H9 (cell line): ENCODE results near the gene AAMP. TPM values are rescaled to one million over a fixed set of nuclear protein-coding genes. Genes with fewer than 3 reads are reported as not detected.
A peak's percentile ranks its signal among the peaks of the same experiment; 100 is the strongest.

Experiments
- DNase-seq: peaks from one replicate; pipeline ENCODE4 v3.0.0-alpha.2; 2017
- H2AFZ ChIP-seq: one replicate; pipeline ENCODE4 v1.6.1; 2013; ENCODE audit warnings: mild to moderate bottlenecking, low read length, control low read depth, moderate library complexity
- H2AK5ac ChIP-seq: 2 replicates; pipeline ENCODE4 v1.6.1; 2013; ENCODE audit warnings: low read length, control low read depth, mixed read lengths; ENCODE audit not compliant: insufficient read length
- H2BK120ac ChIP-seq: one replicate; pipeline ENCODE4 v1.6.1; 2013; ENCODE audit warnings: low read depth, mild to moderate bottlenecking, low read length, control low read depth, inconsistent platforms; ENCODE audit not compliant: poor library complexity, severe bottlenecking
- H2BK12ac ChIP-seq: 2 replicates; pipeline ENCODE4 v1.6.1; 2013; ENCODE audit warnings: low read length, control low read depth, mixed read lengths, low read depth; ENCODE audit not compliant: insufficient read length
- H2BK15ac ChIP-seq: 2 replicates; pipeline ENCODE4 v1.6.1; 2013; ENCODE audit warnings: low read depth, low read length, control low read depth
- H2BK20ac ChIP-seq: one replicate; pipeline ENCODE4 v1.6.1; 2013; ENCODE audit warnings: low read depth, mild to moderate bottlenecking, low read length, control low read depth, inconsistent platforms; ENCODE audit not compliant: poor library complexity, severe bottlenecking
- H2BK5ac ChIP-seq: 2 replicates; pipeline ENCODE4 v1.6.1; 2013; ENCODE audit warnings: low read length, control low read depth, mixed read lengths; ENCODE audit not compliant: insufficient read length
- H3K14ac ChIP-seq: 2 replicates; pipeline ENCODE4 v1.6.1; 2013; ENCODE audit warnings: low read length, control low read depth; ENCODE audit not compliant: insufficient read depth
- H3K18ac ChIP-seq: 2 replicates; pipeline ENCODE4 v1.6.1; 2013; ENCODE audit warnings: low read depth, mild to moderate bottlenecking, mixed read lengths, low read length, control low read depth; ENCODE audit not compliant: insufficient read length
- H3K23ac ChIP-seq: 2 replicates; pipeline ENCODE4 v1.6.1; 2013; ENCODE audit warnings: low read length, control low read depth, mixed read lengths, low read depth; ENCODE audit not compliant: insufficient read length
- H3K23me2 ChIP-seq: 2 replicates; pipeline ENCODE4 v1.6.1; 2013; ENCODE audit warnings: low read depth, mild to moderate bottlenecking, mixed read lengths, low read length, control low read depth; ENCODE audit not compliant: insufficient read length, poor library complexity, severe bottlenecking
- H3K27ac ChIP-seq: 2 replicates; pipeline ENCODE4 v1.5.1; 2013; ENCODE audit warnings: low read length, control low read depth, mixed read lengths, low read depth; ENCODE audit not compliant: insufficient read length
- H3K27me3 ChIP-seq: 2 replicates; pipeline ENCODE4 v1.6.1; 2013; ENCODE audit warnings: low read length, control low read depth, inconsistent platforms; ENCODE audit not compliant: insufficient read depth
- H3K4ac ChIP-seq: 2 replicates; pipeline ENCODE4 v1.6.1; 2013; ENCODE audit warnings: low read depth, mild to moderate bottlenecking, control low read depth, inconsistent platforms, low read length, moderate library complexity
- H3K4me1 ChIP-seq: 2 replicates; pipeline ENCODE4 v1.6.1; 2013; ENCODE audit warnings: low read length, control low read depth, inconsistent platforms; ENCODE audit not compliant: insufficient read depth
- H3K4me2 ChIP-seq: 2 replicates; pipeline ENCODE4 v1.6.1; 2013; ENCODE audit warnings: low read length, control low read depth, mixed read lengths; ENCODE audit not compliant: insufficient read length, insufficient read depth
- H3K56ac ChIP-seq: 2 replicates; pipeline ENCODE4 v1.6.1; 2013; ENCODE audit warnings: low read depth, mild to moderate bottlenecking, mixed read lengths, low read length, control low read depth; ENCODE audit not compliant: insufficient read length
- H3K79me1 ChIP-seq: 2 replicates; pipeline ENCODE4 v1.6.1; 2013; ENCODE audit warnings: low read depth, mild to moderate bottlenecking, moderate library complexity, low read length, control low read depth, inconsistent platforms; ENCODE audit not compliant: insufficient read depth, poor library complexity, severe bottlenecking
- H3K79me2 ChIP-seq: 2 replicates; pipeline ENCODE4 v1.6.1; 2013; ENCODE audit warnings: low read length, control low read depth, inconsistent platforms; ENCODE audit not compliant: insufficient read depth
- H3K9ac ChIP-seq: 2 replicates; pipeline ENCODE4 v1.6.1; 2013; ENCODE audit warnings: low read length, control low read depth, mixed read lengths; ENCODE audit not compliant: insufficient read length; ENCODE audit errors: extremely low read depth
- H3K9me3 ChIP-seq: one replicate; pipeline ENCODE4 v1.6.1; 2013; ENCODE audit warnings: low read depth, low read length, inconsistent platforms; ENCODE audit not compliant: control insufficient read depth
- H3T11ph ChIP-seq: one replicate; pipeline ENCODE4 v1.6.1; 2013; ENCODE audit warnings: mild to moderate bottlenecking, low read length, control low read depth, inconsistent platforms
- H4K20me1 ChIP-seq: one replicate; pipeline ENCODE4 v1.6.1; 2013; ENCODE audit not compliant: control insufficient read depth, insufficient read length, insufficient read depth
- H4K5ac ChIP-seq: 2 replicates; pipeline ENCODE4 v1.6.1; 2013; ENCODE audit warnings: low read depth, mild to moderate bottlenecking, mixed read lengths, low read length, control low read depth; ENCODE audit not compliant: insufficient read length
- H4K8ac ChIP-seq: replicated peaks from 2 replicates; pipeline ENCODE4 v1.6.1; 2013; ENCODE audit warnings: low read length, control low read depth, mixed read lengths, low read depth; ENCODE audit not compliant: insufficient read length
- H4K91ac ChIP-seq: 2 replicates; pipeline ENCODE4 v1.6.1; 2013; ENCODE audit warnings: low read depth, mild to moderate bottlenecking, moderate library complexity, mixed read lengths, low read length, control low read depth; ENCODE audit not compliant: insufficient read length
- H3K27ac Mint-ChIP-seq, 3 experiments: 2 replicates in 2 of 3; 3 replicates in 1 of 3; pipeline ENCODE4 v1.8.0; 2020 to 2021; ENCODE audit warnings: mixed read lengths in 3 of 3, mild to moderate bottlenecking in 1 of 3, moderate library complexity in 1 of 3
- H3K27me3 Mint-ChIP-seq: 2 replicates; pipeline ENCODE4 v1.8.0; 2021; ENCODE audit warnings: low read depth, mild to moderate bottlenecking, moderate library complexity, mixed read lengths
- H3K36me3 Mint-ChIP-seq, 3 experiments: 2 replicates in 2 of 3; 3 replicates in 1 of 3; pipeline ENCODE4 v1.8.0; 2020 to 2021; ENCODE audit warnings: low read depth in 3 of 3, mixed read lengths in 3 of 3; ENCODE audit not compliant: insufficient read depth in 1 of 3
- H3K4me1 Mint-ChIP-seq, 2 experiments: 2 replicates each; pipeline ENCODE4 v1.8.0; 2020; ENCODE audit warnings: mixed read lengths in 2 of 2
- H3K4me3 Mint-ChIP-seq, 2 experiments: 2 replicates in 1 of 2; 3 replicates in 1 of 2; pipeline ENCODE4 v1.8.0; 2020 to 2021; ENCODE audit warnings: mild to moderate bottlenecking in 2 of 2, mixed read lengths in 2 of 2, moderate library complexity in 1 of 2
- H3K9me3 Mint-ChIP-seq, 2 experiments: 2 replicates in 1 of 2; 3 replicates in 1 of 2; pipeline ENCODE4 v1.8.0; 2020; ENCODE audit warnings: mild to moderate bottlenecking in 2 of 2, mixed read lengths in 2 of 2, moderate library complexity in 1 of 2
- WGBS: extraction: QIAGEN DNeasy Blood & Tissue Kit; methylation state at CpG from one replicate; pipeline ENCODE4 v1.1.7; 2013; ENCODE audit warnings: missing lambda C conversion rate, low lambda C conversion rate, mixed read lengths; ENCODE audit not compliant: insufficient read length; ENCODE audit errors: extremely low coverage; 5-methylcytosine and 5-hydroxymethylcytosine counted together
- total RNA-seq: library from RNA; stranded (reverse); gene quantifications from 2 replicates; pipeline ENCODE4 v1.2.1, GENCODE V29; 2021
- TF ChIP-seq, protein P1 (sequence below): fragments of 200-600 bp; sonication (generic); conservative IDR thresholded peaks from 3 replicates; pipeline ENCODE4 v1.8.0; 2021; ENCODE audit warnings: antibody characterized with exemption, mild to moderate bottlenecking

Gene AAMP
- total RNA-seq, 1 experiment from 2014 or later = 103 TPM

DNA sequence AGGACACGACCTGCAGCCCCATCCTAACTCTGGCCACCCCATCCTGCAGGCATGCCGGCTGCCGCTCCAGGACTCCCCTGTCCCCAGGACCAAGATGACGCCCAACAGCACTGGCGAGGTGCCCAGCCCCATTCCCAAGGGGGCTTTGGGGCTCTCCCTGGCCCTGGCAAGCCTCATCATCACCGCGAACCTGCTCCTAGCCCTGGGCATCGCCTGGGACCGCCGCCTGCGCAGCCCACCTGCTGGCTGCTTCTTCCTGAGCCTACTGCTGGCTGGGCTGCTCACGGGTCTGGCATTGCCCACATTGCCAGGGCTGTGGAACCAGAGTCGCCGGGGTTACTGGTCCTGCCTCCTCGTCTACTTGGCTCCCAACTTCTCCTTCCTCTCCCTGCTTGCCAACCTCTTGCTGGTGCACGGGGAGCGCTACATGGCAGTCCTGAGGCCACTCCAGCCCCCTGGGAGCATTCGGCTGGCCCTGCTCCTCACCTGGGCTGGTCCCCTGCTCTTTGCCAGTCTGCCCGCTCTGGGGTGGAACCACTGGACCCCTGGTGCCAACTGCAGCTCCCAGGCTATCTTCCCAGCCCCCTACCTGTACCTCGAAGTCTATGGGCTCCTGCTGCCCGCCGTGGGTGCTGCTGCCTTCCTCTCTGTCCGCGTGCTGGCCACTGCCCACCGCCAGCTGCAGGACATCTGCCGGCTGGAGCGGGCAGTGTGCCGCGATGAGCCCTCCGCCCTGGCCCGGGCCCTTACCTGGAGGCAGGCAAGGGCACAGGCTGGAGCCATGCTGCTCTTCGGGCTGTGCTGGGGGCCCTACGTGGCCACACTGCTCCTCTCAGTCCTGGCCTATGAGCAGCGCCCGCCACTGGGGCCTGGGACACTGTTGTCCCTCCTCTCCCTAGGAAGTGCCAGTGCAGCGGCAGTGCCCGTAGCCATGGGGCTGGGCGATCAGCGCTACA lies 7.0 kb downstream of the AAMP start:
- Histone ChIP-seq H3K23me2 (no peaks in the 10 kb centered on the region), H3T11ph (no peak overlapping the region), H3K79me1 (no peaks in the 10 kb centered on the region), H3K18ac (no peak overlapping the region), H3K9ac (no peak overlapping the region), H2BK12ac (no peak overlapping the region), H2BK15ac (no peak overlapping the region), H2AK5ac (no peak overlapping the region), H3K27ac (no peak overlapping the region), H3K27me3 (no peaks in the 10 kb centered on the region), H3K23ac (no peak overlapping the region), H3K4me1 (peaks cover 4% of the 10 kb centered on the region; the same call in 1 of the 2 replicates), H3K4me2 (no peak overlapping the region), H4K5ac (no peak overlapping the region), H3K9me3 (no peaks in the 10 kb centered on the region), H2BK120ac (no peak overlapping the region), H4K20me1 (no peaks in the 10 kb centered on the region), H4K8ac (no peak overlapping the region), H3K14ac (no peak overlapping the region; the same call in 1 of the 2 replicates), H3K56ac (no peak overlapping the region), H2BK5ac (no peak overlapping the region), H4K91ac (no peak overlapping the region), H3K79me2 (no peaks in the 10 kb centered on the region), H2BK20ac (no peak overlapping the region), H2AFZ (no peak overlapping the region), H3K4ac (no peak overlapping the region)
- no peak for DNase-seq
- H3K27me3 Mint-ChIP-seq = no peaks in the 10 kb centered on the region
- H3K36me3 Mint-ChIP-seq = peaks cover 17 to 37% (median 33%) of the 10 kb centered on the region in 3 experiments
- TF ChIP-seq, protein P1, sequence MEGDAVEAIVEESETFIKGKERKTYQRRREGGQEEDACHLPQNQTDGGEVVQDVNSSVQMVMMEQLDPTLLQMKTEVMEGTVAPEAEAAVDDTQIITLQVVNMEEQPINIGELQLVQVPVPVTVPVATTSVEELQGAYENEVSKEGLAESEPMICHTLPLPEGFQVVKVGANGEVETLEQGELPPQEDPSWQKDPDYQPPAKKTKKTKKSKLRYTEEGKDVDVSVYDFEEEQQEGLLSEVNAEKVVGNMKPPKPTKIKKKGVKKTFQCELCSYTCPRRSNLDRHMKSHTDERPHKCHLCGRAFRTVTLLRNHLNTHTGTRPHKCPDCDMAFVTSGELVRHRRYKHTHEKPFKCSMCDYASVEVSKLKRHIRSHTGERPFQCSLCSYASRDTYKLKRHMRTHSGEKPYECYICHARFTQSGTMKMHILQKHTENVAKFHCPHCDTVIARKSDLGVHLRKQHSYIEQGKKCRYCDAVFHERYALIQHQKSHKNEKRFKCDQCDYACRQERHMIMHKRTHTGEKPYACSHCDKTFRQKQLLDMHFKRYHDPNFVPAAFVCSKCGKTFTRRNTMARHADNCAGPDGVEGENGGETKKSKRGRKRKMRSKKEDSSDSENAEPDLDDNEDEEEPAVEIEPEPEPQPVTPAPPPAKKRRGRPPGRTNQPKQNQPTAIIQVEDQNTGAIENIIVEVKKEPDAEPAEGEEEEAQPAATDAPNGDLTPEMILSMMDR = no peak
- WGBS = no CpG with 5 or more reads among the region's 39 CpGs
- H3K4me3 Mint-ChIP-seq = no peak overlapping the region
- peak overlapping the region in 1 of 3 experiments; percentile 91; a peak in 1 of 7 replicates for H3K27ac Mint-ChIP-seq
- H3K4me1 Mint-ChIP-seq = peaks cover 19 to 30% of the 10 kb centered on the region in 2 experiments
- no peaks in the 10 kb centered on the region for H3K9me3 Mint-ChIP-seq
